IMR-90 (cell line): ENCODE results near the gene AZGP1.
"Not testable (repeated sequence)": the region's sequence is repeated elsewhere in the genome, so short reads cannot be mapped to it uniquely, and the experiment has no call there.

Experiments used
- CTCF ChIP-seq: conservative IDR thresholded peaks from 2 replicates; pipeline ENCODE4 v1.5.1; 2012; ENCODE audit warnings: mild to moderate bottlenecking, low read depth, low read length, improper control_type of control experiment
- FOS ChIP-seq: fragments of 150-350 bp; IDR thresholded peaks from 2 replicates; pipeline ENCODE4 v1.6.1; 2016; ENCODE audit warnings: low read depth, low read length
- POLR2A ChIP-seq: IDR thresholded peaks from 2 replicates; pipeline ENCODE4 v1.6.1; 2012; ENCODE audit warnings: mild to moderate bottlenecking, low read depth, low read length
- USF2 ChIP-seq: fragments of 150-350 bp; IDR thresholded peaks from 2 replicates; pipeline ENCODE4 v1.6.1; 2017; ENCODE audit warnings: mild to moderate bottlenecking, antibody characterized with exemption, low read length, low read depth

- TF ChIP-seq CTCF, POLR2A, FOS, USF2: not testable (repeated sequence)
Measured at GRCh38 chr7:99991543-99991942, 15.7 kb upstream of the AZGP1 start.
